ENCODE measurements around the gene RNF103. TPM values are rescaled to one million over a fixed set of nuclear protein-coding genes. Genes with fewer than 3 reads are reported as not detected.

The RNF103 gene
- total and polyA plus RNA-seq, 2 of the 13 experiments (the other 11 are each of a cell fraction or from before 2014, with no cell fraction given), result 19.8 to 21.1 TPM

GRCh38 chr2:86563650-86564061 lies 60.0 kb downstream of the RNF103 start (continued):
- no peak for TF ChIP-seq FOXO4 (CRISPR knock-in tag; conservative IDR thresholded peaks at IDR 0.05)
- 0 out of 2 replicates have a peak, but pooled peaks have one; percentile 70 for TF ChIP-seq ZBTB38 (CRISPR knock-in tag; IDR thresholded peaks at IDR 0.05)
- TF ChIP-seq ZNF790 (CRISPR knock-in tag; IDR thresholded peaks at IDR 0.05; ENCODE audit: borderline replicate concordance), result no peak
- no peak for TF ChIP-seq MXD3 (CRISPR knock-in tag; IDR thresholded peaks at IDR 0.05)
- no peak for TF ChIP-seq ARHGAP35 (CRISPR knock-in tag; IDR thresholded peaks at IDR 0.05; ENCODE audit: borderline replicate concordance)
- no peak for TF ChIP-seq ZNF205 (CRISPR knock-in tag; IDR thresholded peaks at IDR 0.05)
- no peak for TF ChIP-seq MAX (IDR thresholded peaks at IDR 0.05)
- TF ChIP-seq ZNF10 (CRISPR knock-in tag; IDR thresholded peaks at IDR 0.05; ENCODE audit: borderline replicate concordance, low read depth), result no peak
- no peak for TF ChIP-seq SNAPC5 (CRISPR knock-in tag; IDR thresholded peaks at IDR 0.05; ENCODE audit: borderline replicate concordance)
- no peak for TF ChIP-seq NONO (IDR thresholded peaks at IDR 0.05)
- TF ChIP-seq NONO (CRISPR knock-in tag; conservative IDR thresholded peaks at IDR 0.05), result no peak
- TF ChIP-seq ZNF792 (CRISPR knock-in tag; IDR thresholded peaks at IDR 0.05), result no peak
- no peak; the same call in 1 of the 2 replicates for TF ChIP-seq ZC3H13 (CRISPR knock-in tag; IDR thresholded peaks at IDR 0.05)
- no peak for TF ChIP-seq ZNF432 (CRISPR knock-in tag; IDR thresholded peaks at IDR 0.05; ENCODE audit: borderline replicate concordance)
- TF ChIP-seq ZNF335 (CRISPR knock-in tag; IDR thresholded peaks at IDR 0.05), result no peak
- no peak for TF ChIP-seq BCLAF1 (IDR thresholded peaks at IDR 0.05)
- no peak for TF ChIP-seq ZNF747 (CRISPR knock-in tag; IDR thresholded peaks at IDR 0.05; ENCODE audit: borderline replicate concordance)
- TF ChIP-seq ZNF510 (CRISPR knock-in tag; IDR thresholded peaks at IDR 0.05; ENCODE audit: low read depth), result no peak; the same call in 1 of the 2 replicates
- TF ChIP-seq ZMAT5 (CRISPR knock-in tag; IDR thresholded peaks at IDR 0.05; ENCODE audit: borderline replicate concordance, low read depth), result no peak
- TF ChIP-seq ZNF367 (CRISPR knock-in tag; IDR thresholded peaks at IDR 0.05; ENCODE audit: borderline replicate concordance), result no peak
- no peak for TF ChIP-seq STAT5B (CRISPR knock-in tag; IDR thresholded peaks at IDR 0.05)
- TF ChIP-seq BHLHE40 (IDR thresholded peaks at IDR 0.05; ENCODE audit: low read length), result no peak
- TF ChIP-seq KDM2A (CRISPR knock-in tag; IDR thresholded peaks at IDR 0.05; ENCODE audit: borderline replicate concordance, low read depth), result no peak
- TF ChIP-seq KAT2B (IDR thresholded peaks at IDR 0.05; ENCODE audit: borderline replicate concordance, low read depth, low read length), result no peak
- TF ChIP-seq ZMYM4 (CRISPR knock-in tag; IDR thresholded peaks at IDR 0.05), result no peak
- no peak for TF ChIP-seq SOX5 (CRISPR knock-in tag; IDR thresholded peaks at IDR 0.05; ENCODE audit: borderline replicate concordance)
- TF ChIP-seq ARNT2 (CRISPR knock-in tag; IDR thresholded peaks at IDR 0.05; ENCODE audit: low read depth), result no peak
- TF ChIP-seq BRD4 (CRISPR knock-in tag; IDR thresholded peaks at IDR 0.05), result no peak
- TF ChIP-seq ZNF614 (CRISPR knock-in tag; IDR thresholded peaks at IDR 0.05; ENCODE audit: borderline replicate concordance), result no peak

All from HepG2 (cell line).